ENCODE results near the gene SH3BP5L.

Gene SH3BP5L

GRCh38 chr1:248858096-248858890, 32.6 kb upstream of the SH3BP5L start:
- DNase-seq: peak; percentile 35
- peak overlapping the region; percentile 74 for H3K4me3 ChIP-seq (ENCODE audit: low read depth, low read length)
- peak; percentile 44 for TF ChIP-seq CTCF (IDR thresholded peaks at IDR 0.05; ENCODE audit: low read depth, low read length, missing control alignments)
- peaks cover 16% of the 10 kb centered on the region for H3K36me3 ChIP-seq (replicated peaks)
- in situ Hi-C loops (cut with HindIII; ENCODE audit: low pct_ligation_motif_present, low sequenced_read_pairs): no loop called here
- H3K27me3 ChIP-seq (replicated peaks): no peaks in the 10 kb centered on the region
- H3K27ac ChIP-seq: peak overlapping the region; percentile 12

GRCh38 chr1:248857749-248858095, 32.0 kb upstream of the SH3BP5L start:
- no peak for TF ChIP-seq CTCF (IDR thresholded peaks at IDR 0.05; ENCODE audit: low read depth, low read length, missing control alignments)
- Histone ChIP-seq H3K36me3 (replicated peaks) (peaks cover 19% of the 10 kb centered on the region), H3K4me3 (ENCODE audit: low read depth, low read length) (peak overlapping the region; percentile 74), H3K27ac (no peak overlapping the region), H3K27me3 (replicated peaks) (no peaks in the 10 kb centered on the region)
- no peak for DNase-seq
- in situ Hi-C loops (cut with HindIII; ENCODE audit: low pct_ligation_motif_present, low sequenced_read_pairs): no loop called here

- no peak for DNase-seq
- Histone ChIP-seq H3K27me3 (replicated peaks) (no peaks in the 10 kb centered on the region), H3K4me3 (ENCODE audit: low read depth, low read length) (no peak overlapping the region), H3K27ac (no peak overlapping the region), H3K36me3 (replicated peaks) (peaks cover 19% of the 10 kb centered on the region)
- no peak for TF ChIP-seq CTCF (IDR thresholded peaks at IDR 0.05; ENCODE audit: low read depth, low read length, missing control alignments)
- in situ Hi-C loops (cut with HindIII; ENCODE audit: low pct_ligation_motif_present, low sequenced_read_pairs): no loop called here
Measured at GRCh38 chr1:248857201-248857600, 31.5 kb upstream of the SH3BP5L start.

GRCh38 chr1:248856176-248856575, 30.5 kb upstream of the SH3BP5L start:
- no peak overlapping the region for H3K27ac ChIP-seq
- TF ChIP-seq CTCF (IDR thresholded peaks at IDR 0.05; ENCODE audit: low read depth, low read length, missing control alignments): no peak
- peaks cover 22% of the 10 kb centered on the region for H3K36me3 ChIP-seq (replicated peaks)
- no peak for DNase-seq
- no peaks in the 10 kb centered on the region for H3K27me3 ChIP-seq (replicated peaks)
- in situ Hi-C loops (cut with HindIII; ENCODE audit: low pct_ligation_motif_present, low sequenced_read_pairs): no loop called here
- no peak overlapping the region for H3K4me3 ChIP-seq (ENCODE audit: low read depth, low read length)

GRCh38 chr1:248855580-248855979, 29.9 kb upstream of the SH3BP5L start:
- Histone ChIP-seq H3K27ac (no peak overlapping the region), H3K27me3 (replicated peaks) (no peaks in the 10 kb centered on the region), H3K4me3 (ENCODE audit: low read depth, low read length) (no peak overlapping the region), H3K36me3 (replicated peaks) (peaks cover 23% of the 10 kb centered on the region)
- in situ Hi-C loops (cut with HindIII; ENCODE audit: low pct_ligation_motif_present, low sequenced_read_pairs): no loop called here
- DNase-seq: no peak
- TF ChIP-seq CTCF (IDR thresholded peaks at IDR 0.05; ENCODE audit: low read depth, low read length, missing control alignments): no peak
